NCI-H748 treated with DMSO at 0.1 percent for 48 hours (cell line): ENCODE data around the gene HS3ST4.
A peak's percentile ranks its signal among the peaks of the same experiment; 100 is the strongest.

Experiments
- DNase-seq: peaks from one replicate; lab custom pipeline; 2025; lab: John Stamatoyannopoulos, UW

HS3ST4 gene

DNA sequence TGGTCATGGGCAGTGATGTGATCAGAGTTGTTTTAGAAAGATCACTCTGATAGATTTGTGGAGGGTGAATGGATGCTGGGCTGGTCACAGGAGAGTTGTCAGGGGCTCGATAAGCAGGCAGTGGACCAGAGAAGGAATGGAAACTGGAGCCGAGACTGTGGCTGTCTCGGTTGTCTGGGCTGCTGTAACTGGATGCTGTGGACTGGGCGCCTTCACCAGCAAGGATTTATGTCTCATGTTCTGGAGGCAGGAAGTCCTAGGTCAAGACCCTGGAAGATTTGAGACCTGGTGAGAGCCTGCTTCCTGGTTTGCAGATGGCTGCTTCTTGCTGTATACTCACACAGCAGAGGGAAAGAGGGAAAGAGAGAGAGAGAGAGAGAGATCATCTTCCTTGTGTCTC is 203.6 kb downstream of the HS3ST4 start:
- no peak for DNase-seq

DNA sequence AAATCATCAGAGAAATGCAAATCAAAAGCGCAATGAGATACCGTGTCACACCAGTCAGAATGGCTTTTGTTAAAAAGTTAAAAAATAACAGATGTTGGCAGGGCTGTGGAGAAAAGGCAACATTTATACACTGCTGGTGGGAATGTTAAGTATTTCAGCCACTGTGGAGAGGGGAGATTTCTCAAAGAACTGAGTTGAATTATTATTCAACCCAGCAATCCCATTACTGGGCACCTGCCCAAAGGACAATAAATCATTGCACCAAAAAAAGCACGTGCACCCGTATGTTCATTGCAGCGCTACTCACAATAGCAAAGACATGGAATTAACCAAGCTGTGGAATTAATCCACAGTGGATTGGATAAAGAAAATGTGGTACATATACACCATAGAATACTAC is 204.7 kb downstream of the HS3ST4 start:
- no peak for DNase-seq

DNA sequence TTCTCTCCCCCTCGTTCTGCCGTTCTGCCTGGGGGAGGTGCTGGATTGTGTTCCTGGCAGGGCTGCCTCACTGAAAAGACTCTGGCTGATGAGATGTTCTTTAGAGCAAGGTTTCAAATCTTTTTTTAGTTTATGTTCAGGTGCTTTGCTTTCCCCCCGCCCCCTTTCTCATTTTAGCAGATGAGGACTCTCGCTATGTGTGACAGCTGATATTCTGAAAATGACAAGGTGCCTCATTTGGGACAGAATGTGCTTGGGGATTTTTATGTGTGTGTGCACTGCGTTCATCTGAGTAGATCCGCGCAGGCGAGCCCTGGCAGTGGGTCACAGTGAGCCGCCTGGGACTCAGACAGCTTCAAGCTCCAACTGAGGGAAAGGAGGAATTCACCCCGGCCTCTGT is 205.9 kb downstream of the HS3ST4 start:
- no peak for DNase-seq

DNA sequence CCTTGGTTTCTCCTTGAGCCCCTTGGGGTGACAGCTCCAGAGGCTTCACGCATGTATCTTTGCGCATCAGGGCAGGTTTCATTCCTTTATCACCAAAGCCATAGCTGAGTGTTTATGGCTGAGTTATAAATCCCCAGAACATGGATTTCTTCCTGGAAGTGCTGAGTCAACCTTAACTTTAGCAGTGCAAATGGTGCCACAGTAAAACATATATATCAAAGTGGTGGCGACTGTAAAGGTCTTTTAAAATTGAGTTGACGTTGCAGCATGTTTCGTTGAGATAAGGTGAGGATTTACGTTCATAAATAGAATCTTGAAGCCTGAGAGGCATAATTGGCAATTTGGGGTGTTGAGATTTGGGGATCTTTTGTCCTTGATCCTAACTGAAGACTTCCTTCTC is 214.1 kb downstream of the HS3ST4 start:
- DNase-seq: no peak

DNA sequence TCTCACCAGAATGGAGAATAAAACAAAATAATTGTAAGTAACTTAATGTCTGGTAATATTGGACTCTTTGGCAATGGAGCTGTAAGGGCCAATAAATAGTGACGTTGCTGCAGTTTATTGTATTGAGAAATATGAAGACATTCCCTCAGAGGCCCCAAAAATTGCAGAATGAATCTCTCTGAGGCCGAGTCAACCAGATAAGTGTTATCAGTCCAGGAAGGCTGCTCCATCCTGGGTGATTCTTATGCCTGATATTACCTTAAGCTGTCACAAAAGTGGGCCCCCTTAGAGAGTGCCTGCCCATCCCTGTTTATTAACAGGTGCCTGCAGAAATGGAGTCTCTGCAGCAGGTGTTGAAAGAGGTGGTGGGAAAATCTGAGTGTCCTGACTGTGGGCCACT is 219.2 kb downstream of the HS3ST4 start:
- no peak for DNase-seq

DNA sequence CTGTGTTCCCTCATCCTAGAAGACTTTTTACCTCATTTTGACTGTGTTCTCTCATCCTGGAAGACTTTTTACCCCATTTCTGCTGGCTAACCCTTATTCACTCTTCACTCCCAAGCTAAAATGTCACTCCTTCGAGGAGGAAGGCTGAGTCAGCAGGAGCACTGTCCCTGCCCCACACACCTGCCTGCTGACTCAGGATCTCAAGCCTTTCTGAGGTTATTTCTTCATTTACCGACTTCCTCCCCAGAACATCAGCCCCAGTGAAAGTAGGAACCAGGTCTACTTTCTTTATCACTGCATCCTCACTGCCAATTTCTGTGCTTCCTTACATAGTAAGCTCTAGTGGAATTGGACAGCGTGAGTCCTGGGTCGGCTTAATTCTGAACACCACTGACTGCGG is 220.6 kb downstream of the HS3ST4 start:
- no peak for DNase-seq

GRCh38 chr16:25914357-25914962 is 222.7 kb downstream of the HS3ST4 start:
- no peak for DNase-seq

DNA sequence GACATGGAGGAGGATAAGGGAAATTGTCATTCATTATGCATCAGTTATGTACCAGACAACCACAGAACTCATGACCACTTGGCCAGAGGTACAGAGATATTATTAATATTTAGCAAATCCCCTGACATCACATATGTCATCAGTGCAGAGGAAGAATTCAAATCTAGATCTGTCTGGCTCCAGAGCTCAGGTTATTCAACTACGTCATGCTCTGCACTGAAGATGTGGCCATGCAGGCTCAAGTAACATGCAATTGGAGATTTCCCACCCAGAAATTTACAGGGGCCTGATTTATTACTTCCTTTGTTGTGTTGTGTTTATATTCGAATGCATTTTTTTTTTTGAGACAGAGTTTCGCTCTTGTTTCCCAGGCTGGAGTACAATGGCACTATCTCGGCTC is 224.3 kb downstream of the HS3ST4 start:
- DNase-seq: no peak

- DNase-seq: peak; percentile 45
Observed at GRCh38 chr16:25922438-25922837, 230.7 kb downstream of the HS3ST4 start.

- no peak for DNase-seq
Observed at GRCh38 chr16:25925421-25925820, 233.7 kb downstream of the HS3ST4 start.

DNA sequence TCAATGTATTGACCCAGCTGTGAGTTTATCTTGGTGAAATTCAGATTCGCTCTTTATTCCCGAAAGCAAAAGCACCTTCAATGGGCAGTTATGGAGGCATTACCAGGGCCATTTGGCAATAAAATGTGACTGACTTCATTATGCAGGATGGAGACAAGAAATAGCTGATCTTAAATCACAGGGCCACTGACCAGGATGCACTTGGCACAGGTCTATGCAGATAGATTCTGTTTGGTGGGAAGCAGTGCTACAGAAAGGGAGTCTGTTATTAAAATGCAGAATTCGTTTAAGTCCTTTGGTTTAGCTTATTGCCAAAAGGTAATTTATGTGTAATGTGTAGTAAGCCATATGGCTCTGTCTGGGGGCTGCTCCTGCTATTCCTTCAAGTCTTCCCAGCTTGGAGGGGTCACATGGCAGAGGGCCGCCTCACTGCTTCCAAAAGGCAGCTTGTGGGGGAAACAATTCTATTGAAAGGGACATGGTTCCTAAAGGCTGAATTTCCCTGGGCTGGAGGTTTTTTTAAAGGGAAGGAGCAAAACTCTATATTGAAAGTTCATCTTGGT is 239.8 kb downstream of the HS3ST4 start:
- no peak for DNase-seq

- no peak for DNase-seq
Observed at GRCh38 chr16:25941800-25942499, 250.2 kb downstream of the HS3ST4 start.

DNA sequence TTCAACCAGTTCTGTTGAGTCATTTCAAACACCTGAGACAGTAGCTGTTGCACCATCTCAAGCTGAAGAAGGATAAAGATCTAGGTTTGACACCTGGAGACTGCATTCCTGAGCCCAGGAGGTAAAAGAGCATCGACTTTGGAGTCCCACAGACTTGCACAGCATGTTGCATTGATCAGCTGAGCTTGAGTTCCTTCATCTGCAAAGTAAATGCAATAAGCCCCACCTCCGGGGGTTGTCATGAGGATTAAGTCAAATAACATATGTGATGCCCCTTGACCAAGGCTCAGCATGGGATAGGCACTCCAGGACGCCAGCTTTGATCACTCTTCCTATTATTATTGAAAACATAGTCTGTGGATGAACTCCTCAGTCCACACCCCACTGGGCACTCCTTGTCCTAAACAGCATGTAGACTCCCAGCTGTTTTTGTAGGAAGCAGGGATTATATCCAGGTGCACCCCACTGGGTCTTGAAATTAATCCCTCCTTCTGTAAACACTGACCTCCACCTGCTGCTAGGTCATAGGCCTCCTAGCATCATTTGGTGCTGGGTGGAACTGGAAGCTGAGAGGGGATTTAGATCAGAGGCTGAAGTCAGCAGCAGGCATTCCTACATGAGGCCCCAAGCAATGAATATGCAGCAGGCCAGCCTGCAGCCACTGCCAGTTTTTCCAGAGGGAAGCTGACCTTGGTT is 259.0 kb downstream of the HS3ST4 start:
- DNase-seq: peak; percentile 45

DNA sequence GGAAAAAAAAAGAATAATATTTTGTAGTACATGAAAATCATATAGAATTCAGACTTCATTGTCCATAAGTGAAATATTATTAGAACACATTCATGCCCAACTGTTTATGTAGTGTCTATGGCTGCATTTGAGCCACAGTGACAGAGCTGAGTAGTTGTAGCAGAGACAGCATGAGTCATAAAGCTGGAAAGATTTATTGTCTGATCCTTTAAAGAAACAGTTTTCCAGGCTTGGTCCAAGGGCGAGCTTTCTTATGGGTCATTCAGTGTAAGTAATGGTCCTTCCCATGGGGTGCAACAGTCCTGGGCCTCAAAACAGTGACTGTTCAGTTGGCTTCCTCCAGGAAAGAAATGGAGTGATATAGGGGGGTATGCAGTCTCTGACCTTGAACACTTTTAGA is 260.2 kb downstream of the HS3ST4 start:
- no peak for DNase-seq

DNA sequence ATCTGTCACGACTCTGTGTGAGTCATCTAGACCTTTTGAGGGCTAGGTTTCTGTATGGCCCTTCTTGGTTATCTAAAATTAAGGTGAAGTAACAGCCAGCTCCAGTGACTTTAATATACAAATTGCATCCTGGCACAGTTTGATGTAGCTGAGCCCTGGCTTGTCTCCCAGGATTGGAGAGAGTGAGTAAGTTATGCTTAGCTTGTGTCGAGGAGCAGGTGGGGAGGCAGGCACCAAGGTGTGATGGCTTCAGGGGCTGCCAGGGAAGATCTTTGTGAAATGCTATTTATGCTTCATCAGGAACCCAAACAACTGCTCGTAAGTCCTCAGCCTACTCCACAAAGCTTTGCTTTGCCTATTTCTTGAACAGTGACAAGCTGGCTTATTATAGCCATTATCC is 261.2 kb downstream of the HS3ST4 start:
- no peak for DNase-seq

GRCh38 chr16:25957707-25958106 is 265.9 kb downstream of the HS3ST4 start:
- DNase-seq: no peak

DNA sequence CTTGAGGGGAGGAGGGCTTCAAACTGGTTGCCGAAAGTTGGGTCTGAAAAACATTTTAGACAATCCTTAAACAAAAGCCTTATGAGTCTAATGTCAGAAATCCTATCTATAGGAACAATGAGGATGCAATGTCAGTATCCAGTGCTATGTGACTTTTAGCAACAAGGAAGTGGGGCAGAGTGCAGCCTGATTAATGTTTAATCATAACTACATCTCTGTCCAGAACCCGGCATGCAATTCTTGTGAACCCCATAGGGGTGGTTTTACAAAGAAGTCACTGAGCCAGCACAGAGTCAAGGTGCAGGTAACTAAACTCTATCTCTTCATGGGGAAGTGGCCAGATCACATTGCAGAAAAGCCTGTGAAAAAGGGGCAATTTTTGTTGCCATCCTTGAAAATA is 267.5 kb downstream of the HS3ST4 start:
- DNase-seq: no peak

DNA sequence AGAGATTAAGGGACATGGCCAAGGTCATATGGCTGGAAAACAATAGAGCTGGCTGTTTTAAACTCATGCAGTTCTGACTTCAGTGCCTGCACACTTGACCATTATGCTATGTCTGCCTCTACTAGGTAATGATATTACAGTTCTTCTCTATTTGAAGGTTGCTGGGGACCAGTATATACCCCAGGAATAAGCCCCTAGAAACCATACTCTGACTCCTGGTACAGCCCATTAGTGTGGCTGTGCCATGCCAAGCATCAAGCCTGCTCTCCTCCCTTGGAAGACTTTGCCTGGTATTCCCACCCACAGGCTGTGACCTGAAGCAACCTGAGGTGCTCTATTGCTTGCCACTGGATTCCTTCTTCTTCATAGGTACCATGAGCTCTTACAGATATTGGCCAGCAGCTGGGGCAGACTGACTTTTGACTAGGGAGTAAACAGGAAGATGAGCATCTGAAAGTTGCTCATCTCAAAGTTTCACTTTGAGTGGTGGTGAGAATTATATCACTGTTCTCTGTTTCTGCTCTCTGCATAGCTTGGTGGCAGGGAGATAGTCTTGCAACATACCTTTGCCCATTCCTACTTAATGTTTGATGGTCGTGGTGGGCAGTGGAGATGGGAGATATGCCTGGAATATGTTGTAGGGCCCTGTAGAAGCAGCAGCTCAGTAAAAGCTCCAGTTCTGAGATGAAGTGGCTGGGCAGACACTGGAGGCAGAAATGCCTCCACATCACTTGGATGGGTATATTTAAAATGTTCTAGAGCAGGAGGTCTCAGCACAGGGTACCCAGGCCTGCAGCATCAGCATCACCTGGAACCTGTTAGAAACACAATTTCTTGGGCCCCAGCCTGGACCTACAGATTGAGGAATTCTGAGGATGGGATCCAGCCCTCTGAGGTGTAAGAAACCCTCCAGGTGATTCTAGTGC is 274.7 kb downstream of the HS3ST4 start:
- DNase-seq: no peak

GRCh38 chr16:25977121-25977520 is 285.4 kb downstream of the HS3ST4 start:
- no peak for DNase-seq

DNA sequence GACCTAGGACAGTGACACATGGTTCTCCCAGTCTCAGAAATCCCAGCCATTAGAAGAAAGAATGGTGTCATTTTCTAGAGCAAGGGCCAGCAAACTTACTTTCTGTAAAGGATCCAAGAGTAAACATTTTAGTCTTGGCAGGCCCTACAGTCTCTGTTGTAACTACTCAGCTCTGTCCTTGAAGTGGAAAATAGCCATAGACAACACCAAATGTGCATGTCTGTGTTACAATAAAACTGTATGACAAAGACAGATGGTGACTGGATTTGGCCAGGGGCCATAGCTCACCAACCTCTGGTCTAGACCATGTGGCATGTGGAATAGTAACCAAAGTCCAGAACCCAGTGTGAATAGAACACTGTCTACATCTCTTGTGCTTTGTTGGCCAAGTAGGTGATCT is 286.5 kb downstream of the HS3ST4 start:
- no peak for DNase-seq

- peak; percentile 87 for DNase-seq
Observed at GRCh38 chr16:25988084-25988483, 296.3 kb downstream of the HS3ST4 start.

- no peak for DNase-seq
Observed at GRCh38 chr16:25988882-25989281, 297.1 kb downstream of the HS3ST4 start.
